GM18909 (cell line): ENCODE data around the gene ZFP2.

ENCODE experiments used
- ATAC-seq: cut with Tn5 transposase; IDR thresholded peaks from one replicate; pipeline ENCODE4 v1.9.1; 2021; ENCODE audit warnings: mild to moderate bottlenecking; ENCODE audit not compliant: unreplicated experiment, poor library complexity

ZFP2 gene

GRCh38 chr5:178965465-178966055, 69.8 kb downstream of the ZFP2 start:
- ATAC-seq: no peak

- ATAC-seq: no peak
These were observed 85.7 kb downstream of the ZFP2 start for GRCh38 chr5:178981381-178981780.
